ENCODE data around the gene ALK. TPM values are rescaled to one million over a fixed set of nuclear protein-coding genes. Genes with fewer than 3 reads are reported as not detected.

ALK gene
- total RNA-seq, 2 donors from 2014 or later = not detected

- no peaks in the 10 kb centered on the region for H3K9me3 ChIP-seq (ENCODE audit: control insufficient read depth, low read length, poor library complexity, severe bottlenecking)
- no peak for ATAC-seq
- no peak for DNase-seq
- H3K4me3 Mint-ChIP-seq = no peak overlapping the region
- H3K4me1 Mint-ChIP-seq = peaks cover 16% of the 10 kb centered on the region
- H3K36me3 Mint-ChIP-seq (ENCODE audit: low read depth) = peaks cover 7% of the 10 kb centered on the region
- H3K27ac Mint-ChIP-seq = peak overlapping the region; percentile 66
- no peaks in the 10 kb centered on the region for H3K27me3 Mint-ChIP-seq
Observed at GRCh38 chr2:29207352-29208148, 713.8 kb downstream of the ALK start.

GRCh38 chr2:29206941-29207340 lies 714.4 kb downstream of the ALK start:
- peaks cover 7% of the 10 kb centered on the region for H3K36me3 Mint-ChIP-seq (ENCODE audit: low read depth)
- no peaks in the 10 kb centered on the region for H3K27me3 Mint-ChIP-seq
- ATAC-seq = no peak
- peaks cover 13% of the 10 kb centered on the region for H3K4me1 Mint-ChIP-seq
- no peak overlapping the region for H3K4me3 Mint-ChIP-seq
- no peak overlapping the region for H3K27ac Mint-ChIP-seq
- H3K9me3 ChIP-seq (ENCODE audit: control insufficient read depth, low read length, poor library complexity, severe bottlenecking) = no peaks in the 10 kb centered on the region
- no peak for DNase-seq

- H3K27ac Mint-ChIP-seq = no peak overlapping the region
- no peak for ATAC-seq
- H3K36me3 Mint-ChIP-seq (ENCODE audit: low read depth) = peaks cover 8% of the 10 kb centered on the region
- no peak overlapping the region for H3K4me3 Mint-ChIP-seq
- H3K9me3 ChIP-seq (ENCODE audit: control insufficient read depth, low read length, poor library complexity, severe bottlenecking) = no peaks in the 10 kb centered on the region
- no peak for DNase-seq
- H3K4me1 Mint-ChIP-seq = peaks cover 6% of the 10 kb centered on the region
- no peaks in the 10 kb centered on the region for H3K27me3 Mint-ChIP-seq
Observed at GRCh38 chr2:29202819-29203495, 718.4 kb downstream of the ALK start.

GRCh38 chr2:29201979-29202378 lies 719.4 kb downstream of the ALK start:
- no peaks in the 10 kb centered on the region for H3K27me3 Mint-ChIP-seq
- H3K27ac Mint-ChIP-seq = peak overlapping the region; percentile 37
- DNase-seq = no peak
- H3K4me1 Mint-ChIP-seq = peaks cover 7% of the 10 kb centered on the region
- no peaks in the 10 kb centered on the region for H3K9me3 ChIP-seq (ENCODE audit: control insufficient read depth, low read length, poor library complexity, severe bottlenecking)
- peaks cover 8% of the 10 kb centered on the region for H3K36me3 Mint-ChIP-seq (ENCODE audit: low read depth)
- no peak overlapping the region for H3K4me3 Mint-ChIP-seq
- no peak for ATAC-seq

GRCh38 chr2:29196792-29197788 lies 724.3 kb downstream of the ALK start:
- no peaks in the 10 kb centered on the region for H3K9me3 ChIP-seq (ENCODE audit: control insufficient read depth, low read length, poor library complexity, severe bottlenecking)
- peaks cover 11% of the 10 kb centered on the region for H3K4me1 Mint-ChIP-seq
- H3K27ac Mint-ChIP-seq = no peak overlapping the region
- DNase-seq = peak; percentile 57 to 74 (median 59)
- no peak overlapping the region for H3K4me3 Mint-ChIP-seq
- peaks cover 8% of the 10 kb centered on the region for H3K36me3 Mint-ChIP-seq (ENCODE audit: low read depth)
- ATAC-seq = peak; percentile 94
- H3K27me3 Mint-ChIP-seq = no peaks in the 10 kb centered on the region

- peaks cover 5% of the 10 kb centered on the region for H3K36me3 Mint-ChIP-seq (ENCODE audit: low read depth)
Observed at GRCh38 chr2:29195796-29196195, 725.6 kb downstream of the ALK start.

GRCh38 chr2:29193681-29194080 lies 727.7 kb downstream of the ALK start:
- no peak overlapping the region for H3K4me3 Mint-ChIP-seq
- H3K36me3 Mint-ChIP-seq (ENCODE audit: low read depth) = peaks cover 2% of the 10 kb centered on the region
- H3K27me3 Mint-ChIP-seq = no peaks in the 10 kb centered on the region
- H3K4me1 Mint-ChIP-seq = peaks cover 12% of the 10 kb centered on the region
- DNase-seq = no peak
- ATAC-seq = no peak
- H3K27ac Mint-ChIP-seq = no peak overlapping the region
- H3K9me3 ChIP-seq (ENCODE audit: control insufficient read depth, low read length, poor library complexity, severe bottlenecking) = no peaks in the 10 kb centered on the region

More at GRCh38 chr2:29195796-29196195, 725.6 kb downstream of the ALK start:
- no peaks in the 10 kb centered on the region for H3K9me3 ChIP-seq (ENCODE audit: control insufficient read depth, low read length, poor library complexity, severe bottlenecking)
- DNase-seq (no peak), ATAC-seq (no peak)
- Mint-ChIP-seq H3K4me3 (no peak overlapping the region), H3K27ac (no peak overlapping the region), H3K27me3 (no peaks in the 10 kb centered on the region), H3K4me1 (peaks cover 8% of the 10 kb centered on the region)

GRCh38 chr2:29193111-29193510 lies 728.3 kb downstream of the ALK start:
- H3K4me3 Mint-ChIP-seq = no peak overlapping the region
- H3K27me3 Mint-ChIP-seq = no peaks in the 10 kb centered on the region
- ATAC-seq = no peak
- H3K27ac Mint-ChIP-seq = no peak overlapping the region
- peaks cover 12% of the 10 kb centered on the region for H3K4me1 Mint-ChIP-seq
- H3K36me3 Mint-ChIP-seq (ENCODE audit: low read depth) = peaks cover under 1% of the 10 kb centered on the region
- no peaks in the 10 kb centered on the region for H3K9me3 ChIP-seq (ENCODE audit: control insufficient read depth, low read length, poor library complexity, severe bottlenecking)
- no peak for DNase-seq

- DNase-seq = no peak
- Mint-ChIP-seq H3K27ac (no peak overlapping the region), H3K4me3 (no peak overlapping the region), H3K27me3 (no peaks in the 10 kb centered on the region), H3K4me1 (peaks cover 12% of the 10 kb centered on the region), H3K36me3 (ENCODE audit: low read depth) (peaks cover 2% of the 10 kb centered on the region)
- H3K9me3 ChIP-seq (ENCODE audit: control insufficient read depth, low read length, poor library complexity, severe bottlenecking) = no peaks in the 10 kb centered on the region
- ATAC-seq = no peak
Observed at GRCh38 chr2:29192526-29192925, 728.9 kb downstream of the ALK start.

GRCh38 chr2:29191817-29192216 lies 729.6 kb downstream of the ALK start:
- no peak overlapping the region for H3K27ac Mint-ChIP-seq
- peaks cover 10% of the 10 kb centered on the region for H3K4me1 Mint-ChIP-seq
- no peak overlapping the region for H3K4me3 Mint-ChIP-seq
- no peaks in the 10 kb centered on the region for H3K9me3 ChIP-seq (ENCODE audit: control insufficient read depth, low read length, poor library complexity, severe bottlenecking)
- H3K36me3 Mint-ChIP-seq (ENCODE audit: low read depth) = peaks cover 2% of the 10 kb centered on the region
- no peaks in the 10 kb centered on the region for H3K27me3 Mint-ChIP-seq
- ATAC-seq (no peak), DNase-seq (no peak)

GRCh38 chr2:29189052-29189451 lies 732.3 kb downstream of the ALK start:
- peaks cover 4% of the 10 kb centered on the region for H3K36me3 Mint-ChIP-seq (ENCODE audit: low read depth)
- no peak overlapping the region for H3K27ac Mint-ChIP-seq
- no peak overlapping the region for H3K4me3 Mint-ChIP-seq
- ATAC-seq = no peak
- H3K9me3 ChIP-seq (ENCODE audit: control insufficient read depth, low read length, poor library complexity, severe bottlenecking) = no peaks in the 10 kb centered on the region
- no peak for DNase-seq
- peaks cover 4% of the 10 kb centered on the region for H3K4me1 Mint-ChIP-seq
- H3K27me3 Mint-ChIP-seq = no peaks in the 10 kb centered on the region

GRCh38 chr2:29187926-29188325 lies 733.5 kb downstream of the ALK start:
- peaks cover 4% of the 10 kb centered on the region for H3K36me3 Mint-ChIP-seq (ENCODE audit: low read depth)
- no peak overlapping the region for H3K4me3 Mint-ChIP-seq
- no peaks in the 10 kb centered on the region for H3K27me3 Mint-ChIP-seq
- peaks cover 4% of the 10 kb centered on the region for H3K4me1 Mint-ChIP-seq
- ATAC-seq (no peak), DNase-seq (no peak)
- H3K9me3 ChIP-seq (ENCODE audit: control insufficient read depth, low read length, poor library complexity, severe bottlenecking) = no peaks in the 10 kb centered on the region
- H3K27ac Mint-ChIP-seq = no peak overlapping the region

GRCh38 chr2:29186817-29187216 lies 734.6 kb downstream of the ALK start:
- ATAC-seq (no peak), DNase-seq (no peak)
- H3K27ac Mint-ChIP-seq = no peak overlapping the region
- H3K36me3 Mint-ChIP-seq (ENCODE audit: low read depth) = peaks cover 4% of the 10 kb centered on the region
- H3K27me3 Mint-ChIP-seq = no peaks in the 10 kb centered on the region
- H3K4me1 Mint-ChIP-seq = peaks cover 4% of the 10 kb centered on the region
- no peak overlapping the region for H3K4me3 Mint-ChIP-seq
- H3K9me3 ChIP-seq (ENCODE audit: control insufficient read depth, low read length, poor library complexity, severe bottlenecking) = no peaks in the 10 kb centered on the region

All from T-helper 17 cell (primary cell).